D721Med (cell line): ENCODE measurements around the gene TGM3.

ENCODE experiments used
- DNase-seq: peaks from one replicate; pipeline ENCODE4 v3.0.0; 2011; ENCODE audit warnings: low spot score; ENCODE audit not compliant: insufficient read length
- FAIRE-seq: peaks from 2 replicates; lab custom pipeline; 2011; peaks lifted over from hg19 to GRCh38; lab: Jason Lieb, UNC
- CTCF ChIP-seq: IDR thresholded peaks from 2 replicates; pipeline ENCODE4 v1.5.1; 2012; ENCODE audit warnings: mild to moderate bottlenecking, control low read depth; ENCODE audit not compliant: insufficient read depth; ENCODE audit errors: missing control alignments

The TGM3 gene

DNA sequence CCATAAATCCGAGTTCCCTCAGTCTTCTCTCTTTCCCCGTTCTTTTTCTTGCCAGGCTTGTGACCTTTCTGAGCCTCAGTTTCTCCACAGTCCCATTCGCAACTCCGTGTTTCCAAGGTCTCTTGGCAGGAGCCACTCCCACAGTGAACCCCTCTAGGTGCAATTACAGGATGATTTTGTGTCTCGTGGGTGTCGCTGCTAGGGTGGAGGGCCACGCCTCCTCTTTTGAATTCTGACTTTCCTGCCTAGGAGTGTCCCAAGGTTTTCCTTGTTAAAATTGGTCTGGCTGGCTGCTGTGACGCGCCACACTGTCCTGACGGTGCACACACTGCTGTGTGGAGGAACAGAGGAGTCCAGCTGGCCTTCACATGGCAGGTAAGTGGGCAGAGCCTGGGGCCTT is 84.8 kb downstream of the TGM3 start, which contains the start of gene TGM6:
Gene TGM6, plus strand, starts transcription at position 301 of the 400 bp plus-strand sequence. Its CDS starts 68 bp downstream, at position 369.
- FAIRE-seq = no peak
- no peak for TF ChIP-seq CTCF
- no peak for DNase-seq

DNA sequence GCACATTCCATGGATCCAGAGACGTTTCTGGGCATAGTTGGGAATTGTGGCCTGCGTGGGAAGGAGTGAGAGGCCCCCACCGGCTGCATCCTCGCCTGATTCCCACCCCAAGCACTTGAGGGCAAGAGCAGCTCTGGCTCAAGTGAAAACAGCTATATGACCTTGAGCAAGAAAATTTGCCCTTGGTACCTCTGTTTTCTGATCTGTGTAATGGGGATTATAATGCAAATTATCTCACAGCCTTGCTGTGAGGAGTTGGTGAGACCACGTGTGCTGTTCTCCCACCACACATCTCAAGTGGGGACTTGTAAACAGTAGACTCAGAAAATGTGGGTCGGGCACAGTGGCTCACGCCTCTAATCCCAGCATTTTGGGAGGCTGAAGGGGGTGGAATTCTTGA is 85.5 kb downstream of the TGM3 start:
- no peak for FAIRE-seq
- TF ChIP-seq CTCF = no peak
- no peak for DNase-seq

DNA sequence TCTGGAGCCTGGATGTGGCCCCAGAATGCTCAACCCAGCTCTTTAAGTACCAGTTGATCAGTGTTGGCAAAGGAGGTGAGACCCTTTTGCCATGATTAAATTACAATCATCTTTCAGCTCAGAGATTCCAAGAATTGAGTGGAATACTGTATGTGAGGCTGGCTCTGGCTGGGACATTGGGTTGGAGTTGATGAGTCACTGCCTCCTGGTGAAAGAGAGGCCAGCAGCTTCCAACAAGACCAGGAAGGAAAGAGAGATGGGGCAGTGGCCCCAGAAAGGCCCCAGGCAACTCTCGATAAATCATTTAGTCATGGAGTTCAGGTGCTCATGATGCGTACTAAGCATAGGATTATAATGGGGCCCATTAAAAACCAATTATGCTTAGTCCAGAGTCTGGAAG is 87.0 kb downstream of the TGM3 start:
- no peak for TF ChIP-seq CTCF
- DNase-seq (no peak), FAIRE-seq (no peak)

GRCh38 chr20:2385026-2385425 is 89.2 kb downstream of the TGM3 start:
- TF ChIP-seq CTCF = no peak
- FAIRE-seq = no peak

DNA sequence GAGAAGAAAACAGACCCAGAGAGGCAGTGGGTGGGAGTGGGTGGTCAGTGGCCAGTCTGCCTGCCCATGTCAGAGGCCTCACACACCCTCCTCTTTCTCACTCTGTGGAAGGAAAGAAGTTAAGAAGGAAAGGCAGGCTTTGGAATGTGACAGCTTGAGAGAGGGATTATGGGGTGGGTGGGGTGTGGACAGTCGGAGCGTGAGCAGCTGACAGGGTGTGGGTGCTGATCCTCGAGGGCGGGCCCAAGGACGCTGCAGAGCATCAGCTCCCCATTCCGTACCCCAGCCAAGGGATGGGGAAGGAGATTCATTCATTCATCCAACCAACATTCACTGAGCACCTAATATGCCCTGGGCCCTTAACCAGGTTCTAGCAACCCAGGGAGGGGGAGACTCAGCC is 89.7 kb downstream of the TGM3 start:
- TF ChIP-seq CTCF = no peak
- FAIRE-seq (no peak), DNase-seq (no peak)

More at GRCh38 chr20:2385026-2385425, 89.2 kb downstream of the TGM3 start:
- no peak for DNase-seq

GRCh38 chr20:2386516-2387179 is 90.8 kb downstream of the TGM3 start:
- no peak for FAIRE-seq
- TF ChIP-seq CTCF = no peak
- no peak for DNase-seq

DNA sequence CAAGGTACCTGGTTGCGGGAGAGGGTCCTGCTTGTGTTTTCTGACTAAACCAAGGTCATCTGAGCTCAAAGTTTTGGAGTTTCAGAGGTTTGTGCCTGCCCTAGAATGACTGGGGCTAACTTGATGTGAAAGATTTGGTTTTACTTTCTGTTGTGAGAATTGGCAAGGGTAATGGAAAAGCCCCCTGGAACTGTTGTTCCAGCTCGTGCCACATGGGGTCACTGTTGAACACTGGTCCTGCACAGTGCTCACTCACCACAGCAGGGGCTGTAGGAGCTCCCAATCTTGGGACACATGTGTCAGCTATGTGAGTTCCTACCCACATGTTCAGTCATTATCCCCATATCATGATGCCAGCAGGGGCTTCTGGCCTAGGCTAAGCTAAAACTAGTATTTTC is 91.4 kb downstream of the TGM3 start:
- no peak for DNase-seq
- TF ChIP-seq CTCF = peak; percentile 49
- no peak for FAIRE-seq
